Stomach (tissue), 9 donors: ENCODE data around the gene NDUFS8. TPM values are rescaled to one million over a fixed set of nuclear protein-coding genes. Genes with fewer than 3 reads are reported as not detected.

Experiments
- DNase-seq, 2 donors: peaks; one replicate each; pipeline versions ENCODE4 v3.0.0 to v3.0.0-alpha.2; 2013 to 2019
- H3K27ac ChIP-seq, 5 donors: fragments of 200-600 bp in 4 of 5; sonication (generic) in 4 of 5; one replicate each; pipeline ENCODE4 v1.5.1; 2013 to 2019; ENCODE audit warnings: mild to moderate bottlenecking in 1 of 5, moderate library complexity in 1 of 5
- H3K27me3 ChIP-seq, 3 donors: fragments of 200-600 bp; sonication (generic); one replicate each; pipeline ENCODE4 v1.5.1; 2017 to 2019; ENCODE audit warnings: mixed run types in 1 of 3
- H3K36me3 ChIP-seq, 4 donors: fragments of 200-600 bp; sonication (generic); 1 replicate in 3 of 4; 2 replicates in 1 of 4; pipeline ENCODE4 v1.5.1; 2016 to 2019
- H3K4me1 ChIP-seq, 4 donors: fragments of 200-600 bp; sonication (generic); one replicate each; pipeline ENCODE4 v1.5.1; 2016 to 2019
- H3K4me3 ChIP-seq, 4 donors: fragments of 200-600 bp; sonication (generic) in 3 of 4; one replicate each; pipeline ENCODE4 v1.5.1; 2016 to 2019; ENCODE audit warnings: mild to moderate bottlenecking in 1 of 4
- H3K9me3 ChIP-seq, 4 donors: fragments of 200-600 bp; sonication (generic); one replicate each; pipeline ENCODE4 v1.5.1; 2016 to 2019
- CTCF ChIP-seq, 7 experiments: fragments of 450-650 bp in 4 of 7; fragments of 200-600 bp in 3 of 7; sonication (generic) in 3 of 7; IDR thresholded peaks; one replicate each; pipeline ENCODE4 v1.5.1; 2016 to 2019; ENCODE audit warnings: antibody characterized with exemption in 7 of 7, control low read depth in 2 of 7, mild to moderate bottlenecking in 1 of 7
- EP300 ChIP-seq: sonication (generic); formaldehyde crosslinking; IDR thresholded peaks from one replicate; pipeline ENCODE4 v1.6.1; 2017; ENCODE audit warnings: antibody characterized with exemption
- POLR2A ChIP-seq, 4 donors: fragments of 450-650 bp; IDR thresholded peaks; one replicate each; pipeline ENCODE4 v1.6.1; 2016; ENCODE audit warnings: antibody characterized with exemption in 4 of 4, control low read depth in 2 of 4, mild to moderate bottlenecking in 1 of 4, moderate library complexity in 1 of 4
- POLR2AphosphoS5 ChIP-seq, 3 donors: sonication (generic); formaldehyde crosslinking; IDR thresholded peaks; one replicate each; pipeline ENCODE4 v1.6.1; 2016; ENCODE audit warnings: antibody characterized with exemption in 3 of 3
- WGBS, 5 donors: extraction: QIAGEN DNeasy Blood & Tissue Kit in 3 of 5; methylation state at CpG; one replicate each; pipeline versions ENCODE4 v1.1.5 to v1.1.7; 2013 to 2018; 5-methylcytosine and 5-hydroxymethylcytosine counted together
- intact Hi-C: fragments of 100-400 bp; cut with DNase I; formaldehyde crosslinking; loops from one replicate; pipeline ENCODE4 v1.15.1; 2023; ENCODE audit warnings: low total_unique reads
- polyA plus RNA-seq, 3 donors: library from polyadenylated mRNA; stranded (reverse); fragments of 200-250 nt; gene quantifications; one replicate each; pipeline ENCODE4 v1.2.3, GENCODE V29; 2013
- total RNA-seq, 5 donors: library from RNA; depleted of rRNA; stranded (reverse); fragments of >200 nt; gene quantifications; one replicate each; pipeline versions ENCODE4 v1.1.0 to v1.2.3, GENCODE V29; 2014 to 2016
- donor health status: healthy with polysubstance abuse.
- donor health status: Bipolar disorder and iron deficiency.
- donor health status: healthy.

The NDUFS8 gene
- total and polyA plus RNA-seq, 8 donors = 52.0 to 310 (median 161) TPM

GRCh38 chr11:67999704-68000103, 30.8 kb upstream of the NDUFS8 start:
- no peak for TF ChIP-seq CTCF (IDR thresholded peaks at IDR 0.05)
- intact Hi-C loops = no loop called here
- Histone ChIP-seq H3K27me3 (peaks cover 0 to 3% (median 0%) of the 10 kb centered on the region in 3 donors), H3K27ac (no peak overlapping the region), H3K9me3 (no peaks in the 10 kb centered on the region), H3K4me1 (peaks cover 6 to 40% (median 32%) of the 10 kb centered on the region in 4 donors), H3K36me3 (peaks cover 0 to 19% (median 2%) of the 10 kb centered on the region in 4 donors), H3K4me3 (no peak overlapping the region)
- no peak for DNase-seq
- WGBS, 5 donors = 91 to 96% (median 94%) methylated on average over 4 to 5 of the region's 5 CpGs

DNA sequence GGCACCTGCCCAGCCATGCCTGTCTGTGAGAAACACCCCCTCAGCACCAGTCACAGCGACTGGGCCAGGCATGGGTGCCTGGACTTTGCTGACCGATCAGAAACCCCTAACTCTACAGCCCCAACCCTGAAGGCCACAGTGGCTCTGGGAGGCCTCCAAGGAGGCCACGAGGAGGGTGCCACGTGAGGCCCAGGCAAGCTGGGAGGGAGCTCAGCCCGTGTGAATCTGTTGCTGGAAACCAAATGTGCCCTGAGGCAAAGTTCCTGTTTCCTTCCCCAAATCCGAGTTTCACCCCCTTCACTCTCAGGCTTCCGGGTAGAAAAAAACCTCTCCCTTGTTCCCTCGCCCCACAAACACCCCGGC, 27.9 kb upstream of the NDUFS8 start:
- WGBS, 5 donors = 64 to 75% (median 68%) methylated on average over 9 of the region's 9 CpGs
- intact Hi-C loops = no loop called here
- peaks cover 0 to 7% (median 0%) of the 10 kb centered on the region in 4 donors for H3K36me3 ChIP-seq

DNA sequence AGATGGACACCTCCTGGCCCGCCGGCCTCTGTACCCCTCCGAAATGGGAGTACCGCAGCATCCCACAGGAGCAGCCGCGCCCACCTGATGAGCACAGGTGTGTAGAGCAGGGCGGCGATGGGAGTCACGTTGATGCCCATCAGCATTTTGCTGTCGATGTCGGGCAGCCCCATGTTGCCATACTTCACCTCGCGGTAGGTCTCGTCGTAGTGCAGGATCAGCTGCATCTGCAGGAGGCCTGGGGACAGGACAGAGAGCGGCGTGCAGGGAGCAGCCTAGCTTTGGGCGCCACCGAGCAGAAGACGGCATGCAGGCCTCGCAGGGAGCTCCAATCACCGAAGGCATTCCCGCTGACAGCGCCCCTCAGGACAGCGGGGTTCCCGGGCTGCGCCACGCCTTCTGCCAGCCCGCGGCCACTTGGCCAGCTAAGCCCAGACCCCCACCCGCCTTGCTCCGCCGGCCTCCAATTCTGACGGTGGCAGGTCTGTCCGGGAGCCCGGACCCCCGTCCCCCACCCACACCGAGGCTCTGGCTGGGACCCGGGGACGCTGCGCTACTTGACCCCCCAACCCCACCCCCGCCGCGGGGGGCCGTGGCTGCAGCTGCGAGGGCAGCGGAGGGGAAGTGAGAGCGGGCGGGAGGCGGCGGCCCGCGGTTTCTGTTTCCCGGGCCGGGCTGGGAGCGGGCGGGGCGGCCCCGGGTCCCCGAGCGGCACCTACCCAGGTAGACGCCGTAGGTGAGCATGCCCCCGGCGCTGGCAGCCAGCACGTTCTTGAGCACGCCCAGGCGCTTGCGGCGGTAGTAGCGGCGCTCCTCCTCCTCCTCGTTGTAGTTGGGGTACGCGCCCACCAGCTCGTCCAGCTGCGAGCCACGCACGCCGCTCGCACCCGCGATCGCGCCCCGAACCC, 27.3 kb upstream of the NDUFS8 start:
- 11 to 39% (median 13%) methylated on average over 30 to 86 of the region's 86 CpGs for WGBS, 5 donors
- intact Hi-C loops = no loop called here
- Histone ChIP-seq H3K4me1 (peaks cover 9 to 43% (median 35%) of the 10 kb centered on the region in 4 donors), H3K9me3 (no peaks in the 10 kb centered on the region), H3K27ac (peak overlapping the region; percentile 60 to 91 (median 87)), H3K27me3 (no peaks in the 10 kb centered on the region), H3K36me3 (peaks cover 0 to 7% (median 0%) of the 10 kb centered on the region in 4 donors), H3K4me3 (peak overlapping the region; percentile 68 to 82 (median 77))
- peak; percentile 75 to 79 for DNase-seq
- TF ChIP-seq CTCF (IDR thresholded peaks at IDR 0.05) (no peak), POLR2AphosphoS5 (IDR thresholded peaks at IDR 0.05) (no peak), EP300 (no peak), POLR2A (IDR thresholded peaks at IDR 0.05) (no peak)

More for the DNA sequence above, 27.9 kb upstream of the NDUFS8 start:
- no peaks in the 10 kb centered on the region for H3K27me3 ChIP-seq
- H3K4me1 ChIP-seq = peaks cover 6 to 40% (median 31%) of the 10 kb centered on the region in 4 donors
- DNase-seq = no peak
- peak overlapping the region in 4 of 5 donors; percentile 60 to 91 (median 82) for H3K27ac ChIP-seq
- H3K4me3 ChIP-seq = peak overlapping the region; percentile 68 to 82 (median 77)
- no peak for TF ChIP-seq EP300
- no peak for TF ChIP-seq POLR2AphosphoS5 (IDR thresholded peaks at IDR 0.05)
- TF ChIP-seq CTCF (IDR thresholded peaks at IDR 0.05) = no peak
- no peak for TF ChIP-seq POLR2A (IDR thresholded peaks at IDR 0.05)
- no peaks in the 10 kb centered on the region for H3K9me3 ChIP-seq

GRCh38 chr11:68003846-68004550, 26.5 kb upstream of the NDUFS8 start, which contains the start of gene UNC93B1:
Gene UNC93B1 (minus strand): TSS chr11:68004097. CDS start chr11:68004043, 54 bp downstream.
- 3 to 22% (median 4%) methylated on average over 7 to 64 of the region's 64 CpGs for WGBS, 5 donors
- no peaks in the 10 kb centered on the region for H3K27me3 ChIP-seq
- intact Hi-C loops = no loop called here
- DNase-seq = peak; percentile 93 to 94
- peaks cover 15 to 51% (median 43%) of the 10 kb centered on the region in 4 donors for H3K4me1 ChIP-seq
- peak within 1 kb of the TSS; percentile 68 to 82 (median 77) for H3K4me3 ChIP-seq
- H3K9me3 ChIP-seq = no peaks in the 10 kb centered on the region
- peaks cover 0 to 3% (median 0%) of the 10 kb centered on the region in 4 donors for H3K36me3 ChIP-seq
- peak within 1 kb of the TSS; percentile 60 to 91 (median 87) for H3K27ac ChIP-seq
- no peak for TF ChIP-seq CTCF (IDR thresholded peaks at IDR 0.05)
- no peak for TF ChIP-seq POLR2A (IDR thresholded peaks at IDR 0.05)
- peak in 2 of 3 donors; percentile 59 to 67 for TF ChIP-seq POLR2AphosphoS5 (IDR thresholded peaks at IDR 0.05)
- TF ChIP-seq EP300 = no peak
